H1 (cell line): Measurements from ENCODE around the gene AKIRIN2. TPM values are rescaled to one million over a fixed set of nuclear protein-coding genes. Genes with fewer than 3 reads are reported as not detected.

Experiments used
- CTCF ChIA-PET: fragments of 300-600 bp; sonication (Branson Sonifier 250); formaldehyde crosslinking; loops from one replicate; lab custom pipeline; 2021; ENCODE audit not compliant: partially characterized antibody; lab: Charles Lee
- POLR2A ChIA-PET: fragments of 300-600 bp; sonication (Branson Sonifier 250); formaldehyde crosslinking; loops from one replicate; lab custom pipeline; 2021; ENCODE audit warnings: inconsistent platforms; ENCODE audit not compliant: partially characterized antibody; lab: Charles Lee
- DNase-seq, 2 experiments: peaks; one replicate each; pipeline versions ENCODE4 v3.0.0 to v3.0.0-alpha.2; 2010 to 2022; ENCODE audit warnings: low spot score in 2 of 2, low read depth in 1 of 2, mixed read lengths in 1 of 2
- FAIRE-seq: peaks from 2 replicates; lab custom pipeline; 2011; peaks lifted over from hg19 to GRCh38; lab: Jason Lieb, UNC
- H2AFZ ChIP-seq: 2 replicates; pipeline ENCODE4 v1.8.1; 2012; ENCODE audit warnings: low read length, inconsistent platforms
- H2AK5ac ChIP-seq: 2 replicates; pipeline ENCODE4 v1.6.1; 2013; ENCODE audit warnings: low read depth, low read length
- H2BK120ac ChIP-seq: replicated peaks from 2 replicates; pipeline ENCODE3; 2013; ENCODE audit warnings: low read depth, low read length, inconsistent platforms
- H2BK12ac ChIP-seq: 2 replicates; pipeline ENCODE4 v1.6.1; 2013; ENCODE audit warnings: low read depth, low read length
- H2BK15ac ChIP-seq: 2 replicates; pipeline ENCODE4 v1.6.1; 2013; ENCODE audit warnings: low read length
- H2BK20ac ChIP-seq: 2 replicates; pipeline ENCODE4 v1.6.1; 2013; ENCODE audit warnings: low read length
- H2BK5ac ChIP-seq: 2 replicates; pipeline ENCODE4 v1.6.1; 2013; ENCODE audit warnings: low read depth, low read length
- H3K14ac ChIP-seq: 2 replicates; pipeline ENCODE4 v1.6.1; 2013; ENCODE audit warnings: inconsistent platforms; ENCODE audit not compliant: insufficient read length
- H3K18ac ChIP-seq: 2 replicates; pipeline ENCODE4 v1.6.1; 2013; ENCODE audit warnings: low read length; ENCODE audit errors: extremely low read depth
- H3K23ac ChIP-seq: 2 replicates; pipeline ENCODE4 v1.6.1; 2013; ENCODE audit warnings: inconsistent platforms; ENCODE audit not compliant: insufficient read length
- H3K23me2 ChIP-seq: 2 replicates; pipeline ENCODE4 v1.6.1; 2013; ENCODE audit warnings: low read depth, low read length
- H3K27ac ChIP-seq: 2 replicates; pipeline ENCODE4 v1.6.1; 2011; ENCODE audit warnings: low read depth, low read length, inconsistent platforms
- H3K27me3 ChIP-seq, 4 experiments: replicated peaks in 1 of 4; 1 replicate in 1 of 4; 2 replicates in 3 of 4; pipeline versions ENCODE4 v1.6.1 to v1.8.1; 2011 to 2013; ENCODE audit warnings: low read length in 3 of 4, mild to moderate bottlenecking in 3 of 4, inconsistent platforms in 2 of 4, mixed read lengths in 2 of 4, moderate library complexity in 1 of 4; ENCODE audit not compliant: control insufficient read depth in 3 of 4, insufficient read depth in 3 of 4; ENCODE audit errors: extremely low read depth in 1 of 4
- H3K36me3 ChIP-seq, 4 experiments: 2 replicates each; pipeline versions ENCODE4 v1.6.1 to v1.8.1; 2011 to 2013; ENCODE audit warnings: mild to moderate bottlenecking in 4 of 4, low read length in 3 of 4, moderate library complexity in 2 of 4, control low read depth in 1 of 4, inconsistent platforms in 1 of 4; ENCODE audit not compliant: insufficient read depth in 4 of 4, control insufficient read depth in 2 of 4
- H3K4ac ChIP-seq: replicated peaks from 2 replicates; pipeline ENCODE3; 2013; ENCODE audit warnings: low read length, low read depth, mixed read lengths, inconsistent platforms; ENCODE audit not compliant: insufficient read length
- H3K4me1 ChIP-seq, 4 experiments: replicated peaks in 1 of 4; 1 replicate in 1 of 4; 2 replicates in 3 of 4; pipeline versions ENCODE4 v1.6.1 to v1.8.1; 2011 to 2013; ENCODE audit warnings: low read length in 3 of 4, inconsistent platforms in 2 of 4, mixed read lengths in 1 of 4; ENCODE audit not compliant: insufficient read depth in 4 of 4, control insufficient read depth in 3 of 4
- H3K4me2 ChIP-seq, 2 experiments: 2 replicates each; pipeline versions ENCODE4 v1.6.1 to v1.8.1; 2011 to 2013; ENCODE audit warnings: low read depth in 2 of 2, low read length in 2 of 2, control low read depth in 1 of 2, inconsistent platforms in 1 of 2, mild to moderate bottlenecking in 1 of 2; ENCODE audit not compliant: insufficient read depth in 1 of 2
- H3K4me3 ChIP-seq, 4 experiments: fragments of 200-600, 300-600 bp in 1 of 4; sonication (generic), shearing (Covaris generic), sonication (Bioruptor Twin) in 1 of 4; 2 replicates each; pipeline versions ENCODE4 v1.5.1 to v1.8.1; 2011 to 2016; ENCODE audit warnings: low read length in 4 of 4, low read depth in 3 of 4, control low read depth in 2 of 4, inconsistent platforms in 2 of 4, mild to moderate bottlenecking in 2 of 4, mixed read lengths in 1 of 4, moderate library complexity in 1 of 4; ENCODE audit not compliant: insufficient read depth in 2 of 4; ENCODE audit errors: extremely low read depth in 1 of 4
- H3K56ac ChIP-seq: replicated peaks from 2 replicates; pipeline ENCODE3; 2013; ENCODE audit warnings: low read depth, mild to moderate bottlenecking, mixed read lengths, low read length, inconsistent platforms; ENCODE audit not compliant: insufficient read length
- H3K79me1 ChIP-seq: 2 replicates; pipeline ENCODE4 v1.6.1; 2013; ENCODE audit warnings: low read depth, low read length, control low read depth
- H3K79me2 ChIP-seq, 2 experiments: 2 replicates each; pipeline versions ENCODE4 v1.6.1 to v1.8.1; 2012 to 2013; ENCODE audit warnings: low read length in 2 of 2, mild to moderate bottlenecking in 2 of 2, inconsistent platforms in 1 of 2; ENCODE audit not compliant: insufficient read depth in 2 of 2, control insufficient read depth in 1 of 2
- H3K9ac ChIP-seq, 4 experiments: replicated peaks in 1 of 4; 1 replicate in 1 of 4; 2 replicates in 3 of 4; pipeline versions ENCODE4 v1.6.1 to v1.8.1; 2011 to 2013; ENCODE audit warnings: low read depth in 3 of 4, low read length in 3 of 4, control low read depth in 2 of 4, mild to moderate bottlenecking in 2 of 4, moderate library complexity in 2 of 4, inconsistent platforms in 1 of 4; ENCODE audit errors: extremely low read depth in 1 of 4
- H3K9me3 ChIP-seq, 2 experiments: 2 replicates each; pipeline versions ENCODE4 v1.6.1 to v1.8.1; 2012 to 2013; ENCODE audit warnings: mild to moderate bottlenecking in 2 of 2, moderate library complexity in 2 of 2, control low read depth in 1 of 2, inconsistent platforms in 1 of 2, low read depth in 1 of 2, low read length in 1 of 2, mixed read lengths in 1 of 2; ENCODE audit not compliant: insufficient read depth in 2 of 2
- H4K20me1 ChIP-seq, 2 experiments: replicated peaks in 1 of 2; 2 replicates each; pipeline versions ENCODE3 to v1.8.1; 2011 to 2013; ENCODE audit warnings: inconsistent platforms in 2 of 2, low read length in 2 of 2, mild to moderate bottlenecking in 1 of 2; ENCODE audit not compliant: insufficient read depth in 2 of 2, control insufficient read depth in 1 of 2
- H4K5ac ChIP-seq: 2 replicates; pipeline ENCODE4 v1.6.1; 2013; ENCODE audit warnings: low read length, low read depth, mixed read lengths, inconsistent platforms; ENCODE audit not compliant: insufficient read length
- H4K8ac ChIP-seq: 2 replicates; pipeline ENCODE4 v1.8.0; 2013; ENCODE audit warnings: mild to moderate bottlenecking, moderate library complexity, low read length, inconsistent platforms; ENCODE audit not compliant: insufficient read depth; ENCODE audit errors: extremely low read depth
- H4K91ac ChIP-seq: replicated peaks from 2 replicates; pipeline ENCODE3; 2013; ENCODE audit warnings: low read length, mixed read lengths, inconsistent platforms; ENCODE audit not compliant: insufficient read length
- BCL11A ChIP-seq, 2 experiments: IDR thresholded peaks; one replicate each; pipeline ENCODE4 v1.6.1; 2011; ENCODE audit warnings: low read depth in 2 of 2, low read length in 2 of 2, mild to moderate bottlenecking in 2 of 2
- EZH2 ChIP-seq: fragments of 200-600 bp; sonication (generic); IDR thresholded peaks from 2 replicates; pipeline ENCODE4 v1.7.1; 2012; ENCODE audit warnings: low read depth, mild to moderate bottlenecking, moderate library complexity, low read length, inconsistent platforms; ENCODE audit not compliant: severe bottlenecking
- RAD21 ChIP-seq, 2 experiments: IDR thresholded peaks in 1 of 2; conservative IDR thresholded peaks in 1 of 2; 2 replicates each; pipeline ENCODE4 v1.6.1; 2011; ENCODE audit warnings: low read depth in 2 of 2, low read length in 2 of 2, improper control_type of control experiment in 1 of 2, inconsistent platforms in 1 of 2, mild to moderate bottlenecking in 1 of 2, moderate library complexity in 1 of 2
- RBBP5 ChIP-seq: IDR thresholded peaks from 2 replicates; pipeline ENCODE4 v1.7.1; 2012; ENCODE audit warnings: low read depth, mild to moderate bottlenecking, inconsistent platforms, low read length, moderate library complexity, borderline replicate concordance
- SIN3A ChIP-seq, 2 experiments: IDR thresholded peaks in 1 of 2; conservative IDR thresholded peaks in 1 of 2; 2 replicates each; pipeline ENCODE4 v1.6.1; 2011 to 2012; ENCODE audit warnings: low read length in 2 of 2, improper control_type of control experiment in 1 of 2, low read depth in 1 of 2, mild to moderate bottlenecking in 1 of 2
- YY1 ChIP-seq: IDR thresholded peaks from 2 replicates; pipeline ENCODE4 v1.6.1; 2011; ENCODE audit warnings: low read depth, mild to moderate bottlenecking, low read length
- polyA plus RNA-seq, 7 experiments: library from polyadenylated mRNA; depleted of rRNA in 3 of 7; stranded (reverse) in 5 of 7; unstranded in 2 of 7; fragments of >200 nt in 5 of 7; fragments of 200-250 nt in 2 of 7; gene quantifications; 1 replicate in 5 of 7; 2 replicates in 1 of 7; 4 replicates in 1 of 7; pipeline versions ENCODE4 v1.2.1 to v1.2.3, GENCODE V29; 2011 to 2013; ENCODE audit warnings: missing spikeins in 2 of 7, mixed read lengths in 2 of 7
- total RNA-seq: library from RNA; stranded (reverse); fragmentation: NEBNext Ultra II Directional; extraction: Animal tissue kit (Norgen Biotek cat#: 25700); gene quantifications from 2 replicates; pipeline ENCODE4 v1.2.1, GENCODE V29; 2021
- TF ChIP-seq, protein P1 (sequence below): IDR thresholded peaks from 2 replicates; pipeline ENCODE4 v1.6.1; 2012; ENCODE audit warnings: inconsistent platforms

Gene AKIRIN2
- total and polyA plus RNA-seq, 2 of the 8 experiments (the other 6 are each of a cell fraction or from before 2014, with no cell fraction given) = 35.6 to 75.3 TPM

DNA sequence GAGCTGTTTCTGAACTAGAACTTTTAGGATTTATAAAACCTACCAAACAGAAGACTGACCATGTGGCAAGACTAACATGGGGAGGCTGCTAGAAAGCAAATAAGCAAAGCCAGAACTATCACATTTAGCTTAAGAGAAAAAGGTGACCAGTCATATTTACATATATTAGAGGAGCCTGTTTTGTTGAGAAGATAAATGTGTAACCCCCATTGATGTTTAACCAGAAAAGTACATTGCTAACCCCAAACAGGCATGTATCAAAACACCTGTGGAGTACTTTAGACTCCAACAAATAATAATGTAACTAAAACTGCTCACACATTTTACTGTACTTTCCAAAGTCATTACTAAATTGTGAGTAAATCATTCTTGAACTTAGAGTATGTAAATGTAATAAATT is 35.0 kb downstream of the AKIRIN2 start:
- no peak overlapping the region for H4K8ac ChIP-seq
- peaks cover 0 to 48% (median 6%) of the 10 kb centered on the region in 4 experiments; a peak in 4 of 8 replicates for H3K36me3 ChIP-seq
- no peak overlapping the region for H3K4ac ChIP-seq
- H3K4me3 ChIP-seq = no peak overlapping the region
- CTCF ChIA-PET = no interaction called here
- H4K5ac ChIP-seq = no peak overlapping the region
- H2AK5ac ChIP-seq = no peak overlapping the region
- no peaks in the 10 kb centered on the region; the same call in 1 of the 2 replicates for H3K23me2 ChIP-seq
- H3K14ac ChIP-seq = no peak overlapping the region
- no peak overlapping the region for H2BK12ac ChIP-seq
- POLR2A ChIA-PET = no interaction called here
- no peak overlapping the region for H3K56ac ChIP-seq
- no peaks in the 10 kb centered on the region for H3K79me1 ChIP-seq
- no peak overlapping the region for H3K27ac ChIP-seq
- no peak overlapping the region for H2BK20ac ChIP-seq
- no peak for FAIRE-seq
- no peak overlapping the region for H2BK5ac ChIP-seq
- no peak for DNase-seq
- H4K20me1 ChIP-seq = no peaks in the 10 kb centered on the region
- no peaks in the 10 kb centered on the region for H3K27me3 ChIP-seq
- no peak overlapping the region for H3K23ac ChIP-seq
- no peak overlapping the region for H3K9ac ChIP-seq
- H3K4me2 ChIP-seq = no peak overlapping the region
- no peaks in the 10 kb centered on the region for H3K9me3 ChIP-seq
- H4K91ac ChIP-seq = no peak overlapping the region
- TF ChIP-seq YY1 (no peak), EZH2 (no peak), RAD21 (IDR thresholded peaks at IDR 0.05 in 1 of 2, conservative IDR thresholded peaks at IDR 0.05 in 1 of 2; ENCODE audit: low read depth in 2 of 2, low read length in 2 of 2) (no peak), RBBP5 (no peak), BCL11A (IDR thresholded peaks at IDR 0.05; ENCODE audit: low read depth in 2 of 2, low read length in 2 of 2) (no peak), SIN3A (conservative IDR thresholded peaks at IDR 0.05 in 1 of 2, IDR thresholded peaks at IDR 0.05 in 1 of 2; ENCODE audit: low read depth in 1 of 2, low read length in 2 of 2) (no peak)
- TF ChIP-seq, protein P1, sequence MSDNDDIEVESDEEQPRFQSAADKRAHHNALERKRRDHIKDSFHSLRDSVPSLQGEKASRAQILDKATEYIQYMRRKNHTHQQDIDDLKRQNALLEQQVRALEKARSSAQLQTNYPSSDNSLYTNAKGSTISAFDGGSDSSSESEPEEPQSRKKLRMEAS = no peak
- no peak overlapping the region for H3K18ac ChIP-seq
- H3K79me2 ChIP-seq = no peaks in the 10 kb centered on the region
- H2AFZ ChIP-seq = no peak overlapping the region
- H3K4me1 ChIP-seq = peaks cover 0 to 3% (median 0%) of the 10 kb centered on the region in 4 experiments; a peak in 2 of 7 replicates
- H2BK15ac ChIP-seq = no peak overlapping the region
- no peak overlapping the region for H2BK120ac ChIP-seq
